HUES48 (cell line): ENCODE data around the gene ARNT2.

Experiments
- H3K27ac ChIP-seq: one replicate; pipeline ENCODE4 v1.7.0; 2013; ENCODE audit warnings: low read depth, low read length, inconsistent platforms
- H3K27me3 ChIP-seq: 2 replicates; pipeline ENCODE4 v1.6.1; 2013; ENCODE audit warnings: mild to moderate bottlenecking, low read length; ENCODE audit not compliant: control insufficient read depth, insufficient read depth
- H3K36me3 ChIP-seq: 2 replicates; pipeline ENCODE4 v1.6.1; 2013; ENCODE audit warnings: low read length; ENCODE audit not compliant: control insufficient read depth, insufficient read depth
- H3K4me1 ChIP-seq: 2 replicates; pipeline ENCODE4 v1.6.1; 2013; ENCODE audit warnings: mild to moderate bottlenecking, low read length; ENCODE audit not compliant: control insufficient read depth, insufficient read depth
- H3K4me3 ChIP-seq: 2 replicates; pipeline ENCODE4 v1.5.1; 2013; ENCODE audit warnings: mild to moderate bottlenecking, low read depth, low read length
- H3K9ac ChIP-seq: 2 replicates; pipeline ENCODE4 v1.6.1; 2013; ENCODE audit warnings: mild to moderate bottlenecking, low read depth, low read length, moderate library complexity
- H3K9me3 ChIP-seq: 2 replicates; pipeline ENCODE4 v1.6.1; 2013; ENCODE audit warnings: low read length; ENCODE audit not compliant: control insufficient read depth, insufficient read depth

Gene ARNT2

DNA sequence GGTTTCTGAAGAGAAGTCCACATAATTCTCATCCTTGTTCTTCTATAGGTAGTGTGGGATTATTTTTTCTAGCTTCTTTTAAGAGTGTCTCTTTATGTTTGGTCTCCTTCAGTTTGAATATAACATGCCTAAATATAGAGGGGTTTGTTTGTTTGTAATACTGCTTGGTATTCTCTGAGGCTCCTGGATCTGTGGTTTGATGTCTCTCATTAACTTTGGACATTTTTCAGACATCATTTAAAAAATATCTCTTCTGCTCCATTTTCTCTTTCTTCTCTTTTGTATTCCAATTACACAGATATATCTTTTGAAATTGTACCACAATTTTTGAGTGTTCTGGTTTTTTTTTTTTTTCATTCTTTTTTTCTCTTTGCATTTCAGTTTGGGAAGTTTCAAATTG lies 113.1 kb downstream of the ARNT2 start:
- Histone ChIP-seq H3K4me1 (no peaks in the 10 kb centered on the region), H3K36me3 (no peaks in the 10 kb centered on the region), H3K4me3 (no peak overlapping the region), H3K27ac (no peak overlapping the region), H3K9me3 (no peaks in the 10 kb centered on the region), H3K27me3 (no peaks in the 10 kb centered on the region), H3K9ac (no peak overlapping the region)

DNA sequence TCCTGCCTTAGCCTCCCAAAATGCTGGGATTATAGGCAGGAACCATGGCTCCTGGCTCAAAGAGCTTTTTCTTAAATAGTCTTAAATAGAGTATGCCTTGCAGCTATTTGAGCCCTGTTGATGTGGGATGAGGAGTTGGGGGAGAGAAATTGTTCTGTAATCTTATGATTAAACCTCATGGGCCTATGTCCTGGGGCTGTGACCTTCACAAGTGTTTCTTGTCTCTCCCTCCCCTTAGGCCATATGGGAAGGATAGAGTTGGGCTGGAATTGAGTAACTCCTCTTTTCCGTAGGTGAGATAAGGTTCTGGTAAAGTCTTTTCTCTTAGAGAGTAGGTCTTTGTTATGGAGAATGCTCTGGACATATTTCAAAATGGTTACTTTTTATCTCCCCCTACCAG lies 114.3 kb downstream of the ARNT2 start:
- Histone ChIP-seq H3K4me3 (no peak overlapping the region), H3K4me1 (no peaks in the 10 kb centered on the region), H3K27me3 (no peaks in the 10 kb centered on the region), H3K36me3 (no peaks in the 10 kb centered on the region), H3K9me3 (no peaks in the 10 kb centered on the region), H3K9ac (no peak overlapping the region), H3K27ac (no peak overlapping the region)

DNA sequence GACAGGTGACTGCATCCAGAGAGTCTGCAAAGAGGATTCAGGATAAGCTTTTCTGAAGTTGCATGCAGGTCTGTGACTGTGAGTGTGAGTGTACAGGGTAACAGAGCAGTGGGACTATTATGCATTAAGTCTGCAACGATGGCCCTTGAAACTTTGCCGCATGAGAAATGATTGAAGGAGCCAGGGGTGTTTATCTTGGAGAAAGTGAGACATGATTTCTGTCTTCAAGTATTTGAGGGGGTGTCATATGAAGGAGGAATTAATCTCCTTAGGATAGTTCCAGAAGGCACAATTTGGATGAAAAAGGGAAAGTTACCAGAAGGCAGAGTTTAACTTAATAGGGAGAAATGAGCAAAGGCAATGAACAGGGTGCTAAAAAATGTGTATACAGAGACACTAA lies 119.6 kb downstream of the ARNT2 start:
- Histone ChIP-seq H3K4me3 (no peak overlapping the region), H3K9ac (no peak overlapping the region), H3K9me3 (no peaks in the 10 kb centered on the region), H3K36me3 (no peaks in the 10 kb centered on the region), H3K27ac (no peak overlapping the region), H3K27me3 (no peaks in the 10 kb centered on the region), H3K4me1 (no peaks in the 10 kb centered on the region)

DNA sequence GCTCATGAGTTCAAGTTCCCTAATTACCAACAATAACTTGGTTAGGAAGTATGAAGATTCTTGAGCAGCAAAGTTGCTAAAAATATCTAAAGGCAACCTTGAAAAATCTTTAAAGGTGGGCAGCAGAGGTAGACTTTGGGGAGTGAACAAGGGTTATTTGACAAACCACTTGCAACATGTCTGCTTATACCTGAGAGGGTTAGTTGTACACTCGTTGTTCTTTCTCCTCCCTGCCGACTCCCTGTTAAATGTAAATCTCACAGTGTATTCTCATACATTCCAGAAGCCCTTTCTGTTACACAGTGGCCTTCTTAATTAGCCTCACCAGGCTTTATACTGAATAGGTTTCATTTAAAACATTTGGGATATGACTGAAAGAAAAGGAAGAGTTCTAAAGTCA lies 121.7 kb downstream of the ARNT2 start:
- H3K4me1 ChIP-seq: no peaks in the 10 kb centered on the region
- H3K27me3 ChIP-seq: no peaks in the 10 kb centered on the region
- H3K36me3 ChIP-seq: no peaks in the 10 kb centered on the region
- no peak overlapping the region for H3K9ac ChIP-seq
- no peaks in the 10 kb centered on the region for H3K9me3 ChIP-seq
- no peak overlapping the region for H3K4me3 ChIP-seq
- no peak overlapping the region for H3K27ac ChIP-seq

DNA sequence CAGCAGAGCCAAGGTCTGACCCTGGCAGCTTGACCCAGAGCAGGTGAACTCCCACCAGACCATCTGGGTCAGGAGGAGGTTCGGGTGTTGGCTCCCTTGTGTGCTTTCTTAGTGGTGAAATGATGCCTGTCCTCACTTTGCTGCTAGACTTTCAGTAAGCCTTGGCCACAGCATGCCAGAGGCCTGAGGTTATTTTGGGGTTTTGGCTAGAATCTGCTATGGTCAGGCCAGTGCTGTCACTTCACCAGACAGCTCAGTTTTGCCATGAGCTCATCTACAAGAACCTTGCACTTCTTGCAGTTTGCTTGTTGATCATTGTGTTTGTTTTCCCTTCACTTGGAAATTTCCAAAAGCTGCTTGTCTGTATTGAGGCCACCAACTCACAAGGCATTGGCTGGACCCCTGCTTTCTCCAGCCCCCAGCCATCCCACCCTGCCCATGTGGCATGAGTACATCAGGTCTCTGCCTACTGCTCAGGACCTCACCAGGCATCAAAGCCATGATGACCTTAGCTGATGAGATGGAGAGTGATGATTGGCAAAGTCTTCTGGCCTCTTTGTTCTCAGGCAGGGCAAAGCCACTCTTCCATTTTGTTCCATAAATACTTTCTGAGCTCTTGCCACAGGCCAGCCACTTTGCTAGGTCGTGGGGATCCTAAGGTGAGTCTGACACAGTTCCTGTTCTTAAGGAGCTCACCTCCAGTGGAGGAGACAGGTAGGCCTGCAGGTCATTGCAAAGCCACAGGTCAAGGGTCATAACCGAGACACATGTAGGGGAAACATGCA lies 122.6 kb downstream of the ARNT2 start:
- H3K4me1 ChIP-seq: no peaks in the 10 kb centered on the region
- no peaks in the 10 kb centered on the region for H3K9me3 ChIP-seq
- no peaks in the 10 kb centered on the region for H3K36me3 ChIP-seq
- no peak overlapping the region for H3K9ac ChIP-seq
- no peak overlapping the region for H3K4me3 ChIP-seq
- H3K27ac ChIP-seq: no peak overlapping the region
- no peaks in the 10 kb centered on the region for H3K27me3 ChIP-seq

DNA sequence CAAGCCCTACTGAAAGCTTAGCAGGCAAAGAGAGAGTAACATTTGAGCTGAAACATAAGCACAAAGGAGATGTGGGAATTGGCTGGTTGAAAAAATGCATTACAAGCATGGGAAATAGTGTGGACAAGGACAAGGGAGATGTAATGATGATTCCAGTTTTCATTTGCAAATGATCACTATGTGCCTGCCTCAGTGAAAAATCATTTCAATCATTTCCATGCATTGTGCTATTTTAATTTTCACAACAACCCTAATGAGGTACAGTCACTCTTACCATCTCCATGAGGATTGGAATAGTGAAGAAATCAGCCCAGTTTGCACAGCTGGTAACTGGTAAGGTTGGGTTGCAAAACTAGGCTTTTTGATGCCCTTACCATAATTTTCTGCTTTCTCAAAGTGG lies 123.2 kb downstream of the ARNT2 start:
- Histone ChIP-seq H3K4me1 (no peaks in the 10 kb centered on the region), H3K9me3 (no peaks in the 10 kb centered on the region), H3K27me3 (no peaks in the 10 kb centered on the region), H3K9ac (no peak overlapping the region), H3K27ac (no peak overlapping the region), H3K4me3 (no peak overlapping the region), H3K36me3 (no peaks in the 10 kb centered on the region)

DNA sequence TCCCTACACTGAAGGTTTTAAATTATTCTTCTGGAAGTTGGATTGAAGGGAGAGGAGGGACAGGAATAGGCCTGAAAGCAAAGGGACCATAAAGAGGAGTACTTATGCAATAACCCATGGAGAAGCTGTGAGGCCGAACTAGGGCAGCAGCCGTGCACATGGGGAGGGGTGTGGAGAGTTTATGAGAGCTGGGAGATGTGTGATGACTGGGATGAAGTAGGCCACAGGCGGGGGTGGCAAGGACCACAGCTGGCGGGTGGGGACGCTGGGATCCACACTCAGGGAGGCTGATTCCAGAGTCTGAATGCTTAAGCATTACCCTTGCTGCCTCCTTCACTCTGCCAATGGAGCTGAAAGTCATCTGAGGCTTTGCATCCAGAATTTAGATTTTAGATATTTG lies 123.8 kb downstream of the ARNT2 start:
- Histone ChIP-seq H3K27ac (no peak overlapping the region), H3K27me3 (no peaks in the 10 kb centered on the region), H3K9me3 (no peaks in the 10 kb centered on the region), H3K36me3 (no peaks in the 10 kb centered on the region), H3K4me3 (no peak overlapping the region), H3K4me1 (no peaks in the 10 kb centered on the region), H3K9ac (no peak overlapping the region)

DNA sequence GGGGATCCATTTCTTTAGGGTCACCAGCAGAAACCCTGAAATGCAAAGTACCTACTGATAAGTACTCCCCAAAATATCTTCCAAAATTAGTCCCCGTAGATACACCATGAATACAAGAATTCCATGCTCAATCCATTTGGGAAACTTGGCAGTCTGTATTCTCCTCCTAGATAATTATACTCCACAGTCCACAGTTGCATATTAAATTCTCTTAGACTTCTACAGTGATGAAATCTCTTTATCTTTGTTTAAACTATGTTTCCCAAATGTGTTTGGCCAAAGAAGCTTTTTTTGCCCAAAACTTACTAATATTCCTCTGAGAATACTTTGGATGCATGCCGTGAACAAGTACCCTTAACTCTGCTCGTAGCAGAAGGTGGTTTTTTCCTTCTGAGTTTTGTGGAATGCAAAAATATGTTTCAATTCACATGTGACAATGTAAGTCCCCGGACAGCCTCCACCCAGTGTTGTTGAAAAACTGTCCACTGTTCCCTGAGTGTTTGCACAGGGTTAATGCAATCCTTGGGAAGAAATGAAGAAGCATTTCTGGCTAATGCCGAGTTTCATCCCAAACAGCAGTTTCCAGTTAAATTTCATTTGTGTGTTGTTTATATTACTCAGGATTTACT lies 126.7 kb downstream of the ARNT2 start:
- Histone ChIP-seq H3K9me3 (peaks cover 18% of the 10 kb centered on the region), H3K27me3 (no peaks in the 10 kb centered on the region), H3K4me1 (peaks cover 1% of the 10 kb centered on the region), H3K4me3 (no peak overlapping the region), H3K27ac (no peak overlapping the region), H3K9ac (no peak overlapping the region), H3K36me3 (no peaks in the 10 kb centered on the region)

DNA sequence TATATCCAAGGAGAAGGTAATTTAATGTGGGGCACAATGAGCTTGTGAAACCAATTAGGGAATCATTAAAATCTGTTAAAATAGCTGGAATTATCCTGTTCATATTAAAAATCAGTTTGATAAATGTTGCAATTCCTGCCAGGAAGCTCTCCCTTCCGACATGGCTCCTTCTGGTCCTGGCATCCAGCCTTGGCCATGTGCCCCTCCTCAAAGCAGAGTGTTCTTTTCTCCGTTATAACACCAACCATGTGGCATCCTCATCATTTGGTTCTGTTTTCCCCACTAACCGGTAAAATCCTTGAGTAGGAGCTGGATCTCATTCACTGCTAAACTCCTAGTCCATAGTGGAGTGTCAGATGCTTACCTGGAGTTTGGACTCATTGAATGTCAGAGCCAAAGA lies 127.2 kb downstream of the ARNT2 start:
- peaks cover 7% of the 10 kb centered on the region for H3K4me1 ChIP-seq
- no peak overlapping the region for H3K9ac ChIP-seq
- H3K9me3 ChIP-seq: peaks cover 18% of the 10 kb centered on the region
- H3K4me3 ChIP-seq: no peak overlapping the region
- H3K27ac ChIP-seq: no peak overlapping the region
- H3K27me3 ChIP-seq: no peaks in the 10 kb centered on the region
- H3K36me3 ChIP-seq: no peaks in the 10 kb centered on the region

DNA sequence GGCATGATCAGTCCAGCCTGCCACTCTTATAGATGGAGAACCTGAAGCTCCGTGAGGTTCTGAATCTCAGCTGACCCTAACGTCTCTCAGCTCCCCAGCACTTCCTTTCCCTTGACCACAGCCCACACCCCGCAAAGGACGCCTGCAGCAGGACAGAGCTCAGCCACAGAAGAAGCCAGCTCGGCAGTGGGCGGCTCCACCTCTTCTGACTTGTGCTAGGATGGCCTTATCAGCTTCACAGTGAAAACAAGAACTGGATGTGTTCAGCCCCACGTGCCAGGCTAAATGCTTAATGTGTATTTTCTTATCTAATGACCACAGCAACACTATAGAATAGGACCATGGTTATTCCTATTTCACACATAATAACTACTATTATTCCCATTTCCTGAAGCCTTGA lies 127.6 kb downstream of the ARNT2 start:
- no peaks in the 10 kb centered on the region for H3K27me3 ChIP-seq
- H3K4me1 ChIP-seq: peaks cover 11% of the 10 kb centered on the region
- H3K9ac ChIP-seq: no peak overlapping the region
- no peaks in the 10 kb centered on the region for H3K36me3 ChIP-seq
- H3K27ac ChIP-seq: no peak overlapping the region
- H3K4me3 ChIP-seq: no peak overlapping the region
- peaks cover 18% of the 10 kb centered on the region for H3K9me3 ChIP-seq

DNA sequence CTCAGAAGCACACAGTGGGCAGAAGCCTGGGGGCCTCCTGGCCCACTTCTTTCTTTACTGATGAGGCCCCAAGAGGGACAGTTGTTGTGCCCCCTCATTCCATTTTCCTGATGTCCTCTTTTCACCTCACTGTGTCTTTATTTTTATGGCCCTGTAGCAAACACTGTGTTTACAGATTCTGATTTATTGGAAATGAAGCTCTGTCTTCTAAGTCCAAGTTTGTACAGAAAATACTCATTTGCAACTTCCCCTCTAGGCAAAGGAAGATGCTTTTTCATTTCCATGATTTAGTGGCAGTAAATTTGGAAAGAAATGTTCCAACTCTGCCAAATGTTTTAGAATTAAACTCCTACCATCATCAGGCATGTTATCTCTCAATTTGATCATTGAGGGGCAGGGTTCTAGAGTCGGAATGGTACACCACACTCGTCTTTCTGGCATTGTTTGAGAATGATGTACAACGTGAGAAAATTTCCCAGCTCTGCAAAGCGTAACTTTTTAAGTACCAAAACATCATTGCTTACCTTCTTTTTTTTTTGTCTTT lies 129.7 kb downstream of the ARNT2 start:
- no peak overlapping the region for H3K4me3 ChIP-seq
- H3K27ac ChIP-seq: no peak overlapping the region
- H3K9ac ChIP-seq: no peak overlapping the region

More for the DNA sequence above, 129.7 kb downstream of the ARNT2 start:
- peaks cover 12% of the 10 kb centered on the region for H3K4me1 ChIP-seq
- peaks cover 18% of the 10 kb centered on the region for H3K9me3 ChIP-seq
- H3K36me3 ChIP-seq: no peaks in the 10 kb centered on the region
- no peaks in the 10 kb centered on the region for H3K27me3 ChIP-seq
